Measurements from ENCODE around the gene ALDH4A1.
A peak's percentile ranks its signal among the peaks of the same experiment; 100 is the strongest.
"Not testable (repeated sequence)": the region's sequence is repeated elsewhere in the genome, so short reads cannot be mapped to it uniquely, and the experiment has no call there.

The ALDH4A1 gene

DNA sequence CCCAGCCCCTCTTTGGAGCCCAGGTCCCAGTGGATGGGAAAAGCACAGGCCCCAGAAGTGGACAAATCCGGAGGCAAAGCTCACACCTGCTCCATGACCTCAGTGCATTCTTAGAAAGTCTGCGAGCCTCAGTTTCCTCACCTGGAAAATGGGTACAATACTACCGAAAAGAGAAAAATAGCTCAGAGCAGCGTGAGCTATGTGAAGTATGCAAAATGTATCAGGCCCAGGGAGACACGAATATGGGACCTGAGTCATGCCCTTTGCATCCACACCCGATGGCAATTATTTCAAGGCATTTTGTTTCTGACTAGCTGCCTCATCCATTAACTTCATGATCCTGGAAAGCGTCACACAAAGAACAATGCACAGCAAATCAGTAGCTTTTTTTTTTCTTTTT lies 9.2 kb downstream of the ALDH4A1 start:
- no peak for DNase-seq

DNA sequence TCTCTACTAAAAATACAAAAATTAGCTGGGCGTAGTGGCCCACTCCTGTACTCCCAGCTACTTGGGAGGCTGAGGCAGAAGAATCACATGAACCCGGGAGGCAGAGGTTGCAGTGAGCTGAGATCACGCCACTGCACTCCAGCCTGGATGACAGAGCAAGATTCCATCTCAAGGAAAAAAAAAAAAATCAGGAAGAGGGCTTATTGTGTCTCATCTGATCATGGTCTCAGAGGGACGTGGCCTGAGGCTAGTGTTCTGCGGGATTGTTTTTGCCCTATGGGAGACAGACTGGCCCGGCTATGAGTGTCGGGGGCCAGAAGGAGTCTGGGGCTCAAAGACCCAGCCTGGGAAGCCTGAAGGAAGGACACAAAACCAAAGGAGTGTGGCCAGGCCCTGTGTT lies 10.5 kb downstream of the ALDH4A1 start:
- not testable (repeated sequence) for DNase-seq

DNA sequence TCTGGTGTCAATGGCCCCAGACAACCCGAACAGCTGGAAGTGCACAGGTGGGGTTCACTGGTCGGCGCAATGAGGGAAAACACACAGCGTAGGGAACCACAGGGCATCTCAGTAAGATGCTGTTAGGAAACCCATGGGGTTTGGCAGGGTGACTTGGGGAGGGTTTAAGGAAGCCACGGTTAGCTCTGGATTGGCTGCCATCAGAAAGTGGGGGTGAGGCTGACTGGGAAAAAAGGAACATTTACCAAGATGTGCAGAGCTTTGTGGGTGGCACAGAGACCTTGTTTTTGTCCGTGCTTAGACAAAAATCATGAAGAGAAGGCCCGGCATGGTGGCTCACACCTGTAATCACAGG lies 11.0 kb downstream of the ALDH4A1 start:
- DNase-seq = no peak

DNA sequence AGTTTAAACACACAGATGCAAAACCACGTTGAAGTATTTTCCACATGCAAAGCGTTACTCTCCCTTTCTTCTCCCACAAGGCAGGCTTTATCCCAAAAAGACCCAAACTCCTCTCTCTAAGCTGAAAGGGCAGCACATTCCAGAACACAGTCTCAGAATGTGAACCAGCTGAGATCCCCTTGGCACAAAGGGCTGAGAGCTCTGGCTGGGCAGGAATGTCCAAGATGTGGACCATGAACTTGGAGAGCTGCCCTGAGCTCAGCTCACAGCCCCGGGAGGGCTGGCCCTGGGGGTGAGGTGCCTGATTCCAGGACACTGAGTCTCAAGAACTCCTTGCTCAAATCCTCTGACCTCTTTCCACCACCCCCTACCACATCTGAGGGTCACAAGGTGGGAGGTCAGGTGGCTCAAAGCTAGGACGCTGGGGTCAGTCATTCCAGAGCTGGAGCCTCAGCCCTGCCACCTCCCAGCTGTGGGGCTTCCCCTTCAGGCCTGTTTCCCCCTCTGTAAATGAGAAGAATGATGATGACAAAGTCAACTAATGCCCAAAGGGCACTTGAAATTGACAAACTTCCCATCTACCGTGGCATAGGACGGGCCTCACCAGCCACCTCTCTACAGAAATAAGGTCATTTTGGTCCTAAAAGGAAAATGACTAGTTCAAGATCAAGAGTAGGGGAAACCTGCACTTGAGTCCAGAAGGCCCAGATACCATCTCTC lies 11.5 kb downstream of the ALDH4A1 start:
- DNase-seq = no peak

DNA sequence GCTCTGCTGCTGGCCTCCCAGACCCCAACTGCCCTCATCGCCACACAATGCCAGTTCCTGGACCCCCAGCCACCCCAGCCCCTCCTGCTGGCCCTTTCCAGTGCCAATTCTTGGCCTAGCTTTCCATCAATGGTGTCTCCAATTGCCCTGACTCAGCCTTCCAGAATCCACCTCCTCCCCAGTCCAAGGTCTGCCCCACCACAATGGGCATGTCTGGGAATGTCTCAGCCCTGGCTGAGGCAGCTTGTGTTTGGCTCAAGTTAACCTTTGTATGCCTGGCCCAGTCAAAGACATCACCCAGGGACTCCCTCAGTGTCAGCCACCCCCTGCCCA lies 16.4 kb downstream of the ALDH4A1 start:
- no peak for DNase-seq

DNA sequence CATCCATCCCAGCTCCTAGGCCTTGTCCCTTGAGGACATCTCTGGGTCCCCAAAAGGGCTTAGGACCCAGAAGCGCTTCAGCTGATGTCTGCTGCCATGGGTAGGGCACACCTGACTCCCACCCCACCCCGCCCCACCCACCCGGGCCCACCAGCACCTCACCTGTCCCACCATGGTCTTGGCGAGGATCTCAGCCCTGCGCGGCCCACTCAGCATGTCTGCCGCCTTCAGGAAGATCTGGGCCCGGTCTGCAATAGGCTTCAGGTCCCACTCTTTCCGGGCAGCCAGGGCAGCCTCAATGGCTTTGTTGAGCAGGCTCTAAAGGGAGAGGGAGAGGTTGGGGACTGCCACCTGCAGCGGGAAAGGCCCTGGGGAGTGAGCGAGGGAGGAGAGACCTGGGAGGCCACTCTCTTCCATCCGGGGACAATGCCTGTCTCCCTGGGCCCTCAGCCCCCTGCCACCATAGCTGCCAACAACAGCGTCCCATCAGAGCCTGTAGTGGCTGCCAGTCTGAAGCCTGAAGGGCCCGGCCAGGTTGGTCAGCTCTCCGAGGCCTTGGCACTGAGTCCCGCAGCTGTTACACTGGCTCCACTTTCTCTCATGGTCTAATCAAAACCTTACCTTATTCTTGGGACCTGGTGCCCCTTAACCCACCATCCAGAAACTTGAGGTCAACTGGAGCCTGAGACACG lies 16.9 kb downstream of the ALDH4A1 start:
- DNase-seq = no peak

DNA sequence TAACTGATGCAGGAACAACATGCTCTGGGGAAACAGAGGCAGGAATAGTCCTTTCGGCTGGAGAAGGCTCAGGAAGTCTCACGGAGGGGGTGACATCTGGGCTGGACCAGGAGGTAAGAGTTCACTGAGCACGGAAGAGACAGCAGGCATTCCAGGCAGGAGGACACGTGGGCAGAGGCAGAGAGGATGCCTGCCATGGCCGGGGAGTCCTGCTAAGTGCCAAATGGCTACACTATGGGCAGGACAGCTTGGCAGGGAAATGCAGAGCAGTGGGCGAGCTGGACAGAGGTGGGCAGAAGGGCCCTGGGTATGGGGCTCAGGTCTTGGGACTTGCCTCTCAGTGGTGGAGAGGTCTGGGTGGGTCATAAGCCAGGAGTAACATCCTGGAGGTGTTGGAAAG lies 17.6 kb downstream of the ALDH4A1 start:
- DNase-seq = no peak

DNA sequence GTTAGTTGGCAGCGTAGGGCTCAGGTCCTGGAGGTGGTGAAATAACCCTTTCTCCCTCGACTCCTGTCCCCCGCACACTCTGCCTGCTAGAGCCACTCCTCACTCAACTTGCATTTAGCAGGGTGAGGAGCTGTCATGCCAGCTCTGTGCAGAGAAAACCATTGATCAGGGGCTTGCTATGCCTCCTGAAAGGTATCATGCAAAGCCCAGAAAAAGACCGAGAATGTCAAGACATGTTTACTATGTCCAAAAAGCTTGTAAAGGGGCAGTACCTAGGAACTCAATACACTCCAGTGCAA lies 18.0 kb downstream of the ALDH4A1 start:
- no peak for DNase-seq

DNA sequence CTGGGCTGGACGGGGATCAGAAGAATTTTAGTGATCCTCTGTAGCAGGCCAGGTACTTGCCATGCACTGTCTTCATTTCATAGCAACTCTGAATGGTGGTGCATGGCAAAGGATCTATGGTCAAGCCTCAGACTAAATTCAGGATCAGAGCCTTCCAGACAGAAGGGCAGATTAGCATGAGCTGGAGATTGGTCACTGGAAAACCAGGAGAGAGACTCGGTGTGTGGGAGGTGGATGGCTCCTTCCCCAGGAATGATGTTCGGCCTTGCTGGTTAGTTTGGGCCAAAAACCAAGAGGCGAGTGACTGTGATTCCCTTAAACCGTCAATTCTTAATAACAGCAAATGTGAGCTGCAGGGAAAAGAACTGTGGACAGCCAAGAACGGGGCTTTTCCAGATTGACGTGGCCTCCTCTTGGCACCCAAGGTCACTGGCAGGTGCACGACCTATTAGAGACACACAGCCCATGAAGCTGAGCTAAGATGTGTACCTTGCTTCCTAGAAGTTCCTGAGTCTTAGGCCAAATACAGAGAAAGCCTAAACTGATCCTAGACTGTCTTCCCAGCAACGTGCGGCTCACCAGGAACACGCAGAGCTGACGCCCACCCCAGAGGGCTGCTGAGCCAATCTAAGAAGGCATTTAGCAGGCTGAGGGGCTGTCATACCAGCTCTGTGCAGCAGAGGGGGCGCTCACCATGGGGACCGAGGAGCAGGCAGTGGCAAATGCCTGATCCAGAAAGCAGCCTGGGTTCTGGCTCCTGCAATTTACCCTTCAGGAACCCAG lies 18.5 kb downstream of the ALDH4A1 start:
- peak; percentile 67 to 76 for DNase-seq

DNA sequence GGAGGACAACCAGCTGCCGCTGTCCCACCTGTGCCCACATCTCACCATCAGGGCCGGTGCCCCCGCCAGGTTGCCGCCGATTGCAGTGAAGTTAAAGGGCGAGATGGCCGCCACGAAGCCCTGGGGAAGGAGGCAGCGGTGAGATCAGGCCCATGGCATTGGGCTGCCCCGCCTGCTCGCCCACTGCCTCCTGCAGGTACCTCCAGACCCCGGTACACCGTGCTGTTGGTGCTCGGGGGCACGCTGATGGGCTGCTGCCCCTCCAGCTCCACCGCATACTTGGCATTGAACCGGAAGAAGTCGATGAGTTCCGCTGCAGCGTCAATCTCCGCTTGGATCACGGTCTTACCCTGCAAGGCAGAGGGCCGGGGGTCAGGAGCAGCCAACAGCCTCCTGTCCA lies 19.3 kb downstream of the ALDH4A1 start:
- no peak for DNase-seq

DNA sequence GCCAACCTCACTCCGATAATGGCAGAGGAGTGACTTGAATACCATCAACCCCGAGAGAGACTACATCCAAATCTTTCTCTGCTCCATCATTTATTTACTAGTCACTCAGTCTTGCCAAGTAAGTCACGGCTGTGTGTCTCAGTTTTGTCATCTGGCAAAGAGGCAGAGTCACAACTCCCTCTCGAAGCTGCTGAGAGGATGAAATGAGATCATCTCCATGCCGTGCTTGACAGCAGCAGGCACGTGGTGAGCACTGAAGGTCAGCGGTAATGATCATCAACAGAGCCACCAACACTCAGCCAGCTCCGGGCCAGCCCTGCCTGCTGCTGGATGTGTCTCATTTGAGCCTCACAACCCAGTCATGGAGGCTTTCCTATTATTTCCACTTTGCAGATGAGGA lies 19.9 kb downstream of the ALDH4A1 start:
- no peak for DNase-seq

DNA sequence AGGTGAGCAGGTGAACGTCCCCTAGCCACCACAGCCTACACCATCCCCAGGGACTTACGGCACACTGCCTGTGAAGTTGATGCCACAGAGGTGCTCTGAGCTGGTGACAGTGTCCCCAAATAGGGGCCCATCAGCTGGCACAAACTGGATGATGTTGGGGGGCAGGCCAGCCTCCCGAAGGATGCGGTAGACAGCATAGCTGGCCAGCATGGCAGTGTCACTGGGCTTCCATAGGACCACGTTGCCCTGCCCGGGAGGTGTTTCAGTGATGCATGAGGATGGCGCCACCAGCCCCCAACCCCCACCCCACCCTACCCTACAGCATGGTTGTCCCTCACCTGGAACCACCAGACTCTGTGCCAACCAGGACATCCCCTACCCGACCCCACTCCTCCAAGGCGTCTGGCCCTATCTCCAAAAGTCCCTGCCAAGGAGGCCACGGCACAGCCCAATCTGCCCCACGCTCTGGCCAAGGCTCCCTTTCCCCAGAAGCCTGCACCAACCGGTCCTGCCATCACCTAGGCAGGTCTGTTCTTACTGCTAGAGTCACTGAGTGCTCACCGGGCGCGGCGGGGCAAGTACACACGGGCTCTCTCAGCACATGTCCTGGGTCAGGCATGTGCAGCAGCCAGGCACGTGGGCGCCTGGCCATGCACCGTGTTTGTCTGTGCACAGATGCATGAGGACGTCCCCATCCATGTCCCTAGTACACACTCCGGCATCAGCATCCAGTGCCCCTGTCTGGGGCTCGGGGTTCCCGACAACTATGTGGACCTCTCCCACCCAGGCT lies 20.5 kb downstream of the ALDH4A1 start:
- DNase-seq = no peak

DNA sequence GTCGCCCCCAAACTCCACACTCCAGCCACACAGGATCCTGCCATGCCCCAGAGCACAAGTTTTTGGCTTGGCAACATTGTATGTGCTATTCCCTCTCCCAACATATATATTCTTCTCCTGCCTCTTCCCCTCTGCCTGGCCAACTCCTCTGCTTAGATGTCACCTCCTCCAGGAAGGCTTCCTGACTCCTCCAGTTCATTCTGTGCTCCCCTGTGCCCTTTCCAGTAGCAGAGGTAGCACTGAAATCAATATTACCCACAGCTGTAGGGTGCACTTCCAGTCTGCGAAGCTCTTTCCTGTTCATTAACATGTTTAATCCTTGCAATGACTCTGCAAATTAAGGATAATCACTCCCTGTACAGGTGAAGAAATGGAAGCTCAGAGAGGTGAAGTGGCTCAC lies 21.2 kb downstream of the ALDH4A1 start:
- no peak for DNase-seq

DNA sequence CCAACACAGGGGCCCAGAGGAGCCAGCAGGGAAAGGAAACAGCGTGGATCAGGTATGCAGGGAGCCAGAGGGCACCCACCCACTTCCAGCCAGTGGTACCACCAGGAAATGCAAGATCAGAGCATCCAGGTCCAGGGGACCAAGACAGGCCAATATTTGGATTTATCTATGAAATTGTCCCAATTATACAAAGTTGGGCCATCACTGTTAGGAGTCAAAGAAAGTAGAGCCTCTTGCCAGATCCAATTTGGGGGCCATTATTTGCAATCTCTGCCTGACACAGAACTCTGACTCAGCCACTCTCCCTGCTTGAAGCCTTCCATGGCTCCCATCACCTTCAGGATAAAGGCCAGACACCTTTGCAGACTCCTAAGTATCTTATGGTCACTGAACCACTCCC lies 21.8 kb downstream of the ALDH4A1 start:
- no peak for DNase-seq

DNA sequence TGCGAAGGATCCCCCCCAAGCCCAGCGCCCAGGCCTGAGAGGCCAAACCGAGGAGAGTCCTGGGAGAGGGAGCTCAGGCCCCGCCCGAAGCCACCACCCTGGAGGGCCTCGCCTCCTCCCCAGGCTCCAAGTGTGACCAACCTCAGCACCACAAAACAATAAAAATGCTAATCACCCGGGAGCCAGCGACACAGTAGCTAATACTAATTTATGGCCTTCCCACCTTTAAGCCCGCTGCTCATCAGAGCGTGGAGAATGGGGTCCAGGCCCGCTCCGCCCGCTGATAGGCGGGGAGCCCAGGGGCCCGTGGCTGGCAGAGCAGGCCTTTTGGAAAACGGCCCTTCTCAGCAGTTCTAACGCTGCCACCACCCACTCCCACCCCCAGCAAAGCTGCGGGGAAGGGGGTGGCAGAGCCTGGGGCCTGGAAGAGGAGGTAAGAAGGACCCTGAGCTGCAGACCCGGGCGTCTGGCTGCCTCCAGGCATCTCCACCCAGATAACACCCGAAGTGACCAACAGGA lies 22.5 kb downstream of the ALDH4A1 start:
- DNase-seq = no peak

DNA sequence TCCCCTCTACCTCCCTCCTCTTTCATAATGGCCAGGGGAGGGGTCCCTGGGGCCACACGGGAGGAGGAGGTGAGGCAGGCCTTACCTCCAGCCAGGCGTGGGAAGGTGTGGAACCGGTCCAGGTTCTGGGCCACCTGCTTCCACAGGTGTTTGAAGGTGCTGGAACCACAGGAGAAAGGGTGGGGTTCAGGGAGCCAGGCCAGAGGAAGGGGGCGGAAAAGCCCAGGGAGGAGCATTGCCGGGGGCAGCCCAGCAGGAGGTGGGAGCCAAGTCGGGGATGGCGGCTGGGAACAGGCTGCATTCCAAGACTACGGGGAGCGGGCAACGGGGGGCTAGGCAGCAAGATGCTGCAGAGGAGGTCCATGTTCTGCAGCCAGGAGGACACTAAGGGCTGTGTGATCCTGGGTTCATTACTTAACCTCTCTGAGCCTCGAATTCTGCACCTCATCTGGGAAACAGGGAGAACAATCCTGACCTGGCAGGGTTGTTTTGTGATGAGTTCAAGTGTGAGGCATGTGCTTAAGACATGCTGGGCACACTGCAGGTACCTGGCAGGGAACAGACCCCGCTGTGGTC lies 23.1 kb downstream of the ALDH4A1 start:
- DNase-seq = no peak

DNA sequence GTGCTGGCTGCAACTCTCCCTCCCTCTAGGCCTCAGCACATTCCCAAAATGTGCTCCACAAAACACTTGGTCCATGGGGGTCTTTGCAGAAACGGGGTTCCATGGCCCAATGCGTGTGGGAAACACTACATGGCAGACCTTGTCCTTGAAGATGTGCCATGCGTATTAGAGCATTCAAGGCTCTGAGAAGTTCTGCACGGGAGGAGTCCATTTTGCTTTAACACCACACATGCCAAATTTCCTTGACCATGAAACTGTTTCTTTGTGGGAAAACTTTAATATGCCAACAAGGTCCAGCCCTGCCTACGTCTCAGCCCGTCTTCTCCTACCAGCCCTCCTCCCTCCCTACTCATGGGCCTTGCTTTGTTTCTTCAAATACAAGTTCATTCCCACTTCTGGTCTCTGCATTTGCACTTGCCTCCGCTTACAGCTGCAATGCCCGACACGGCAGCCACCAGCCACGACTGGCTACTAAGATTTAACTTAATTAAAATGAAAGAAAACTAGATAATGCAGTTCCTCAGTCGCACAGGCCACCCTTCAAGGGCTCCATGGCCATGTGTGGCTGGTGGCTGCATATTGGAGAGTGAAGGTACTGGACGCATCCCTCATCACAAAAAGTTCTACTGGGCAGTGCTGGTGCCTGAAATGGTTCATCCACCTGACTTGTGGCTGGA lies 23.7 kb downstream of the ALDH4A1 start:
- no peak for DNase-seq

DNA sequence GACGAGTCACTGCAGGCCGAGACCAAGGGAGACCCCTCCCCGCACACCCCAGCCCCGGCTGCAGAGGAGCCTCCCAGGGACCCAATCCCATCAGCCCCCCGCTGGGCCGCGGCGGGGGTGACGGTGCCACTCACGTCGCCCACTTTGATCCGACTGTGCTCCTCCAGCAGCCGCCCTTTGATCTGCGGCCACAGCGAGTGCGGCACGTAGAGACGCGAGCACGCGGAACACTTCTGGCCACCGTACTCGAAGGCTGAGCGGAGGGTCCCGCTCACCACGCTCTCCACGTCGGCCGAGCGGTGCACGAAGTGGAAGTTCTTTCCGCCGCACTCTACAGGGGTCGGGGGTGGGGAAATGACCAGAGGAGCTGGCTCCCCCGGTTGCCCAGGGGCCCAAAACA lies 25.1 kb downstream of the ALDH4A1 start:
- DNase-seq = no peak

DNA sequence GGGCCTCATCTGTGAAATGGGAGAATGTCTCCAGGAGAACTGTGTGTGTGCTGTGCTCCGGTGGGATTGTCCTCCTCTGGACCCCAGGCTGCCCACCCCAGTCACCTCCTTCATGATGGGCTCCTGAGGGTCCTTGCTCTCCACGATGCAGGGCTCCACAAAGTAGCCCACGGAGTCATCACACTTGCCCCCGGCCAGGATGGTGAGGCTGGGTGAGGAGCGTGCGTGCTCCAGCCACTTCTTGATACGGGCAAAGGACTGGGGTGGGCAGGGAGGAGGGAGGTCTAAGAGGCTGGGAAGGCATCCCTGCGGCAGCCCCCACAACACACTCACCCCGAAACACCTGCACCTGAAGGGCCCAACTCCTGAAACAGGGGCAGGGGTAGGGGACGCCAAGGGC lies 26.1 kb downstream of the ALDH4A1 start:
- no peak for DNase-seq

DNA sequence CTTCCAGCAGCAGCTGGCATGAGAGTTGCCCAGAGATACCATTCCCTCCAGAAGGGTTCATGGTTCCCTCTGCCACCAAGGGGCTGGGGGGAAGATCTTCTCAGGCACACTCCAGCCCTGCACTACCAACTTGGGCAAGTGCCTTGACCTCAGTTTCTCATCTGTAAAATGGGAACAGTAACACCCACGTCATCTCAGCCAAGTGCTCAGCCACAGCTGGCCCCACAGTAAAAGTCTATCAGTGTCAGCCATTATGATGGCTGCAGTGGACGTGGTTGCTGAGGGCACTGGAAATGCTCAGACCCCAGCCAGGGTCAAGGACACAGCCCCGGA lies 26.6 kb downstream of the ALDH4A1 start:
- DNase-seq = no peak

DNA sequence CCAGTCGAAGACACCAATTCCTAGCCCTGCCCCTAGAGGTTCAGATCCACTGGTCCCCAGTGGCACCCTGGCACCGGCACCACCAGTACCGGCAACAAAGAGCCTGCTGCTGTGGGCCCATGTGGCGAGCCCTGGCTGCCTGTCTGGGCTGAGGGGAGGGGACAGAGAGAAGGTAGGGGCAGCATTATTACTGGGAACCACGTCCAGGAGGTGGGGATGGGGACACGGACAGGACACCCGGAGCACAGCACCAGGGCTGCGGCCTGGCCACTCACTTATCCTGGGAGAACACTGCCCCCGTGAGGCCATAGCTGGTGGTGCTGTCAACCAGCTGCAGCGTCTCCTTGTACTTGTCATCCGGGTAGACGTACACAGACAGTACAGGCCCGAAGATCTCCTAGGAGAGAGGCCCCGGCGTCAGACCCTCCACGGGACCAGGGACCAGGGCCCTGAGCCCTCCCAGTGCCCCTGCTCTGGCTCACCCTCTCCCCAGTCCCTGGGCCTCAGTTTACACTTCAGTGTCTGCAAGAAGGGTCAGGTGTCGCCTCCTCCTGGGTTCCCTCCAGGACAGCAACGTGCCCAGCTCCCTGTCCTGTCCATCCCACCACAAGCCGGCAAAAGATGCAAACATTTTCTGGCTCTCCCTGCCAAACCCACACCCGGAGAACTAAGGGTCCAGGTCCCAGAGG lies 27.1 kb downstream of the ALDH4A1 start:
- DNase-seq = peak; percentile 53 to 56

DNA sequence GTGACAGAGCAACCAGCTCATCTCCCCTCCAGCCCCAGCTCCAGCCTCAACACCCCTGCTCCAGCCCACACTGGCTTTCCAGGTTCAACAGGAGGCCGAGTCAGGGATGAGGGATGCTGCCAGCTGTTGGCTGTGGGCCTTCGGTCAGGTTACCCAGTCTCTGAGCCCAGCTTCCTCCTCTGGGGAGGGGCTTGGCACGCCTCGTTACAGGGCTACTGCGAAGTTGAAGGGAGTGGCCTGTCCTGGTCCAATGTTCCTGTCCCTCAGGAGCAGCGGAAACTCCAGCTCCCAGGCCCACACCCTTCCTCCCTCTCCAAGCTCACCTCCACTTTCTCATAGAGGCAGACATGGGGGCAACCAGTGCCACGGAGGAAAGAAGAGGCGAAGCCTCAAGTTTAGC lies 27.8 kb downstream of the ALDH4A1 start:
- DNase-seq = no peak

Measured in activated CD4-positive, alpha-beta T cell treated with anti-CD3 and anti-CD28 coated beads, Interleukin-2, amount 50 U/mL, for 4 hours (primary cell).